ENCODE data around the gene HTATSF1.

- TF ChIP-seq, protein P1, sequence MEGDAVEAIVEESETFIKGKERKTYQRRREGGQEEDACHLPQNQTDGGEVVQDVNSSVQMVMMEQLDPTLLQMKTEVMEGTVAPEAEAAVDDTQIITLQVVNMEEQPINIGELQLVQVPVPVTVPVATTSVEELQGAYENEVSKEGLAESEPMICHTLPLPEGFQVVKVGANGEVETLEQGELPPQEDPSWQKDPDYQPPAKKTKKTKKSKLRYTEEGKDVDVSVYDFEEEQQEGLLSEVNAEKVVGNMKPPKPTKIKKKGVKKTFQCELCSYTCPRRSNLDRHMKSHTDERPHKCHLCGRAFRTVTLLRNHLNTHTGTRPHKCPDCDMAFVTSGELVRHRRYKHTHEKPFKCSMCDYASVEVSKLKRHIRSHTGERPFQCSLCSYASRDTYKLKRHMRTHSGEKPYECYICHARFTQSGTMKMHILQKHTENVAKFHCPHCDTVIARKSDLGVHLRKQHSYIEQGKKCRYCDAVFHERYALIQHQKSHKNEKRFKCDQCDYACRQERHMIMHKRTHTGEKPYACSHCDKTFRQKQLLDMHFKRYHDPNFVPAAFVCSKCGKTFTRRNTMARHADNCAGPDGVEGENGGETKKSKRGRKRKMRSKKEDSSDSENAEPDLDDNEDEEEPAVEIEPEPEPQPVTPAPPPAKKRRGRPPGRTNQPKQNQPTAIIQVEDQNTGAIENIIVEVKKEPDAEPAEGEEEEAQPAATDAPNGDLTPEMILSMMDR (optimal IDR thresholded peaks at IDR 0.05 in 1 of 3, IDR thresholded peaks at IDR 0.05 in 1 of 3, conservative IDR thresholded peaks at IDR 0.05 in 1 of 3; ENCODE audit: extremely low read depth in 1 of 3, insufficient read depth in 2 of 3, low read length in 3 of 3): no peak
- TF ChIP-seq EZH2 (IDR thresholded peaks at IDR 0.05; ENCODE audit: low read length): no peak
These were observed 4.4 kb upstream of the HTATSF1 start for GRCh38 chrX:136493011-136493410.
